COR-L47 (cell line): ENCODE results near the gene CAD.

Experiments
- DNase-seq: peaks from one replicate; lab custom pipeline; 2025; lab: John Stamatoyannopoulos, UW

CAD gene

DNA sequence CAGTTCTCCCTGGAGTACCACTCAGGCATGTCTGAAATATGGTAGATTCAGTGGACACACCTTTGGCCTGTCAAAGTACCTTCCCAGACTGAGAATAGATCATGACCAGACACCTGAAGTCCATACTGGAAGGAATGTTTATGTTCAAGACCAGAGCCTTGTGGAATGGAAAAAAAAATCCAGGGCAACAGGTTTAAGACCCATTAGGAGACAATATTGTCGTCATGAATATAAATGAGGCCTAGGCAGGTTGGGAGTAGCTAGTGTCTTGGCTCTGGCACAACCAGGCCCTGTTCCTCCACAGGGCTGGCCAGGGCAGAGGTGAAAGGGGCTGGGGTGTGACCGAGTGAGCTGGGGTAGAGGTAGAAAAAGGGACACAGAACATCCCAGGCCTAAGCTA, 18.5 kb upstream of the CAD start:
- DNase-seq: no peak

GRCh38 chr2:27199241-27199640, 17.9 kb upstream of the CAD start:
- DNase-seq: no peak

DNA sequence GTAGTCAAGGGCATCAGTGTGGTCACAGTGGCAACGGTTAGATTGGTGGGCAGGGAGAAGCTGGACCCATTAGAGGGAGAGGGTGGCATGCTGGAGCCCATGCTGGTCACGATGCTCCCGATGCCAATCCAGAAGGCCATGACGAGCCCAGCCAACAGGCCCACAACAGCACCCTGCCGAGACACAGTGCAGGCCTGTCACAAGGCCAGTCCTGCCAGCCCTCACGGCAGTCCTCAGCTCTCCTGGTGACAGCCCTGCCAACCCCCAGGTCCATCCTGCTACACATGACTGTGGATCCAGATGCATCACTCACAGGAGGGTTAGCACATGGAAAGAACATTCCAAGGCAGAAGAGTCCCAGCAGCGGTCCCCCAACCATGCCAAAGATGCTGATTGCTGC, 15.5 kb upstream of the CAD start:
- no peak for DNase-seq

DNA sequence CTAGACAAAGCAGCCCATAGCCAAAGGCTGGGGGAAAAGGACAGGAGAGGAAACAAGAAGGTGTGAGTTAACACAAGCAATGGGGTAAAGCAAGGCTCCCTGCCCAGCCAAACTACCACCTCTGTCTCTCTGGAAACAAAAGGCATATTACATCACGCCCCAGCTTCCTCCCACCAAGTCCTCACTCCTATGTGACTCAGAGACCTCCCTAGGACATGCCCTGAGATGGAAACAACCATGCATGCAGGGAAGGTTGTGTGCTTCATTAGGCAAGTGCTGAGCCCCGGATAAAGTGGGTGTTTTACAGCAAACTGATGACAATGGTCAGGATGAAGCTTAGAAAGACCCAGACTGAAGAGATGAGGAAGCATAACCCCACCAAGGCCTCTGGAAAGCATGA, 14.3 kb upstream of the CAD start:
- no peak for DNase-seq

- DNase-seq: no peak
Observed at GRCh38 chr2:27203741-27204140, 13.4 kb upstream of the CAD start.

DNA sequence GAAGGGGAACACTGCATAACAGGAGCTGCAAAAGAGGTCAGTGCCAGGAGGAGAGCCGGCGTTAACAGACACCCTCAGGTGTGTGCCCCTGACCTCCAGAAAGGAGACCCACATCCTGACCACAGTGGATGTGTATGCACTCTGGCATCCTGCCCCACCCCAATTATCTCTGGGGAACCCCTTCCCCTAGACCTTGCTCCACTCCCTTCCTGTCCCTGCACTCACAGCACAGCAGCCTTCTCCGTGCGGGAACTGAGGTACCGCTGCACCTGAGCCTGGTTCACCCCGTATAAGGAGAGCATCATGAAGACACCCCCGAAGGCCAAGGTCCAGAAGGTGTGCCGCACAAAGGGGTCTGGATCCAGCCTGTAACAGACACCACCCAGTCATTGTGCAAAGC, 12.6 kb upstream of the CAD start:
- no peak for DNase-seq

- DNase-seq: no peak
Observed at GRCh38 chr2:27205206-27205605, 12.0 kb upstream of the CAD start.

- DNase-seq: no peak
Observed at GRCh38 chr2:27206346-27206745, 10.8 kb upstream of the CAD start.

GRCh38 chr2:27208486-27209050, 8.6 kb upstream of the CAD start:
- no peak for DNase-seq

GRCh38 chr2:27209621-27210401, 7.4 kb upstream of the CAD start:
- DNase-seq: no peak

DNA sequence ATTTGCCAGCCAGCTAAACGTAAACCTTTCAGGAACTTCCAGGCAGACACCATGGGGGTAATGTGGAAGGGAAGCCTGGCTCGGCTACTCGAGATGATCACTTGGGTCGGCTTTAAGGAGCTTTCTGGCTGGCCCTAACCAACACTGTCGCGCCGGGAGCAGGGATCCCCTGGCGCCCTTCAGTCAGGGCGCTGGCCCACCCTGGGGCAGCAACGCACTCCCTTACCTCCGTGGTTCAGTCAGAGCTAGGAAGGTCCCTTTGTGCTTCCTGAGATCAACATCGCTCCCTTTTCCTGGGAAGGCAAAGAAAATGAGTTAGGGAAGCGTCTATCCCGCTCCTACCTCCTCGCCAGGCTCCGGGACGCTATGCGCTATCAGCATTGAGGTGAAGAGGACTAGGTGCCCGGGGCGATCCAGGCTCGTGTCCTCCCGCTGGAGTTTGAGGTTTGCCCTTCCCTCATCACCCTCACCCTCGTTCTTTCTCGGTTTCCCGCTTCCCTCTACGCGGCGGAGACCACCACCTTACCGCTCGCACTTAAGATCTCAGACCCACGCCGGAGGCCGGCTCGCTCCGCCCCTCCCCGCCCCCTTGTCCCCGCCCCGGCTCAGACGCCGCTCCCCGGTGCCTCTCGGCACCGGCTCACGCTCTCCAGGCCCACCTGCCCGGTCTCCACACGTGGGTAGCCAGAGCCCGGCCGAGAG, 5.8 kb upstream of the CAD start:
- DNase-seq: no peak

DNA sequence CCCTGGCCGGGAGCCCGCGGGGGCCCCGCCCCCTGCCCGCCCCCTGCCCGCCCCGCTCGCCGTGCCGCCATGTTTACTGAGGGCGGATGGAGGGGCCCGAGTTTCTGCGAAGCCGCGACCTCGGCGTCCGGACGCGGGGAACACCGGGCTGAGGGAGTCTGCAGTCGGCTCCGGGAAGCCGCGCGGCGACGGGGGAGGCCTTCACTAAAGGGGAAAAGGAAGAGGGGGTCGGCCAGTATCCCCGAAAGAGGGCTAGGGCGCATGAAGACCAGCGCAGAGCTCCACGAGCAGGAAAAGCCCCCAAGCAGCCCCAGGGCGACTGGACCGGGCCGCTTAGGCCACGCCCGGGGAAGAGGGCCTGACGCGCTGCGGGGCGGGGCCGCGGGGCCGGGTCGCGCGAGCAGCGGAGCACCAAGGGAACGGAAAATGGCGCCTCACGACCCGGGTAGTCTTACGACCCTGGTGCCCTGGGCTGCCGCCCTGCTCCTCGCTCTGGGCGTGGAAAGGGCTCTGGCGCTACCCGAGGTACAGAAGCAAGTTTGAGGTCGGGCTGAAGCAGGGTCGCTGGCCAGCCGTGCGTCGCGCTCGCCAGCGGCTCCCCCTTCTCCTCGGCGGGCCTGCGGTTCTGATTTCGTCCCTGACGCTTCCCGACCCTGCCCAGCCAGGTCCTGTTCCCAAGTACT, 5.1 kb upstream of the CAD start, which contains the start of the genes ATRAID and SLC5A6:
Gene ATRAID, plus strand, starts transcription at position 99 of the 683 bp plus-strand sequence. Its CDS starts 328 bp downstream, at position 427.
Gene SLC5A6, minus strand, starts transcription at position 326 of the 683 bp plus-strand sequence. CDS start 4,618 bp downstream, outside the sequence.
- peak; percentile 90 for DNase-seq

- no peak for DNase-seq
Observed at GRCh38 chr2:27212626-27213471, 4.3 kb upstream of the CAD start.

DNA sequence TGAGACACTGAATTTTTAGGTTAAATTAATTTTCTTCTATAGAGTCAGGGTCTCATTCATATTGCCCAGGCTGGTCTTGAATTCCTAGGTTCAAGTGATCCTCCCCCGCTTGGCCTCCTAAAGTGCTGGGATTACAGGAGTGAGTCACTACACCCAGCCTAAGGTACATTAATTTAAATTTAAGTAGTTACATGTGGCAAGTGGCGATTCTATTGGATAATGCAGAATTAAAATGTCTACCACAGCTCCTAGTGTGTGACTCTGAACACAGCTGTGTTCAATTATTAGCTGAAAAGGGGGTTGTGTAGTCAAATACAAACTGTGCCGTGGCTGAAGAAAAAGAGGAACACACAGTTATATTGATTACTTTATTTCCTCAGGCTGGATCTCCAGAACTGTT, 2.2 kb upstream of the CAD start:
- no peak for DNase-seq

- DNase-seq: no peak
Observed at GRCh38 chr2:27216416-27217137, 592 bp upstream of the CAD start.

DNA sequence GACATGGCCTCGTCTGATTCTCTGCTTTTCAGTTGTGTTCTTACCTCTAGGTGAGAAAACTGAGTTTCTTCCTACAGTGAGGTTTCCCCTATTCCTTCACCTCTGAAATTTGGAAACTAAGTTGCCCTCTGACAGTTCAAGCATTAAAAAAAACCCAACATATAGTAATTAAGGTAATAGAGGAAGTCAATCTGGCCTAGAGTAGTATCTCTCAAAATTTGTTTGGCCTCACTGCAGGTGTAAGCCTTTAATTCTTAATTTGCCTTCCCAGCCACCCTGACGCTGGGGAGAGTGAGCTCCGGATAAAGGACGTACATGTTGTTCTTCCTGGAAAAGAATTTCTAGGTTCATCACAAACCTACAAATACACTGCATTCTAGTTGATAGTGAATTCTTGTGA, 1.4 kb downstream of the CAD start:
- no peak for DNase-seq

GRCh38 chr2:27219091-27219490, 1.9 kb downstream of the CAD start:
- no peak for DNase-seq

DNA sequence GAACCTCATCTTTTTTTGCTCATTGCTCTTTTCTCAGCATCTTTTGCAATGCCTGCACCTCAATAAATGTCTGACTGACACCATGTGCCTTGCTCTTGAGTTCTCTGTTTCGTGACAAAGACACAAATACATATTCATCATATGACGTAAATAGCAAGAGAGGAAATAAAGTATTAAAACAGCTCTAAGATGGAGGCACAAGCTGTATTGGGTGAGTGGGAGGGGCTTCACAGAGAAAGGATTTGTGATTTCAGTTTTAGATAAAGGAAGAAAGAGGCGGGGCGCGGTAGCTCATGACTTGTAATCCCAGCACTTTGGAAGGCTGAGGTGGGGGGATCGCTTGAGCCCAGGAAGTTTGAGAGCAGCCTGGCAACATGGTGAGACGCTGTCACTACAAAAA, 2.9 kb downstream of the CAD start:
- DNase-seq: no peak

DNA sequence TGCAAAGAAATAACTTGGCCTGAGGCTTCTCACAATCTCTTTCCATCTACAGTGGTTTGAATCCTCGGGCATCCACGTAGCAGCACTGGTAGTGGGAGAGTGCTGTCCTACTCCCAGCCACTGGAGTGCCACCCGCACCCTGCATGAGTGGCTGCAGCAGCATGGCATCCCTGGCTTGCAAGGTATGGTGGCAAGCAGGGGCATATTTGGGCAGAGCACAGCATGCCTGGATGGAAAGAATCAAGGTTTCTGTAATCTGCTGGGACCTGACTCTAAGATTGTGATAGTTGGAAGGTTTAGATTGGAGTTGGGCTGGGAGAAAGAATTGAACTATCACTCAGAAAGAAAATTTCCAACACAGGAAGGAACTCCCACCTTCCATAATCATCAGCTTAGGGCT, 4.0 kb downstream of the CAD start:
- no peak for DNase-seq

GRCh38 chr2:27222407-27222806, 5.2 kb downstream of the CAD start:
- no peak for DNase-seq

DNA sequence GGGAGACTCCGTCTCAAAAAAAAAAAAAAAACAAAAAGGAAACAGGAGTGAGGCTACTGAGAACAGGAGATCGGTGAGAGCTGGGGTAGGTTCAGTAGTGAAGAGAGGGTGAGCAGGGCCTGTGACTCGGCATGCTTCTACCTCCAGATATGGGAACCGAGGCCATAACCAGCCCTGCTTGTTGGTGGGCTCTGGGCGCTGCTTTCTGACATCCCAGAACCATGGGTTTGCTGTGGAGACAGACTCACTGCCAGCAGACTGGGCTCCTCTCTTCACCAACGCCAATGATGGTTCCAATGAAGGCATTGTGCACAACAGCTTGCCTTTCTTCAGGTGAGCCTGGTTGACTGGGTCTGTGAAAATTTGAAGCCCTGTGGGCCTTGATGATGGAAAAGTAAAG, 6.2 kb downstream of the CAD start:
- DNase-seq: no peak
